K562 (cell line): ENCODE data around the gene F2RL1. TPM values are rescaled to one million over a fixed set of nuclear protein-coding genes. Genes with fewer than 3 reads are reported as not detected.

ENCODE experiments used
- ATAC-seq: fragments of 200-7000 bp; cut with Tn5 transposase; 3 replicates; pipeline ENCODE4 v1.9.1; 2020; ENCODE audit warnings: moderate library complexity
- BruUV-seq: library from RNA; stranded (reverse); fragments of 400-500 nt; replicated peaks from 2 replicates; lab custom pipeline; 2021; lab: Mats Ljungman, UMichigan
- CTCF ChIA-PET: fragments of 300-600 bp; formaldehyde crosslinking; extraction: SDS; loops from one replicate; lab custom pipeline; 2021; ENCODE audit warnings: low intra/inter-chr PET ratio; lab: Yijun Ruan, JAX
- POLR2A ChIA-PET: fragments of 300-600, 350-650 bp; sonication (Branson Sonifier 250); formaldehyde crosslinking; extraction: SDS; loops from one replicate; lab custom pipeline; 2021; ENCODE audit warnings: antibody characterized with exemption, inconsistent platforms; lab: Yijun Ruan, JAX
- DNase-seq, 4 experiments: peaks; one replicate each; pipeline versions ENCODE4 v3.0.0 to v3.0.0-alpha.2; 2011 to 2018; ENCODE audit warnings: low spot score in 3 of 4, mixed read lengths in 3 of 4; ENCODE audit errors: extremely low read depth in 1 of 4
- FAIRE-seq: peaks from 2 replicates; lab custom pipeline; 2011; peaks lifted over from hg19 to GRCh38; lab: Jason Lieb, UNC
- H2AFZ ChIP-seq: 2 replicates; pipeline ENCODE4 v1.6.0; 2011; ENCODE audit warnings: low read depth, low read length, control low read depth, inconsistent platforms
- H3K27ac ChIP-seq: fragments of 200-600 bp; 3 replicates; pipeline ENCODE4 v1.8.0; 2011; ENCODE audit warnings: low read depth, mild to moderate bottlenecking, control low read depth, inconsistent platforms, low read length, moderate library complexity, mixed read lengths; ENCODE audit errors: extremely low read depth
- H3K27me3 ChIP-seq, 2 experiments: fragments of 300-600 bp in 1 of 2; 2 replicates in 1 of 2; 3 replicates in 1 of 2; pipeline versions ENCODE4 v1.6.0 to v1.8.0; 2011; ENCODE audit warnings: inconsistent platforms in 2 of 2, low read length in 2 of 2, mild to moderate bottlenecking in 1 of 2, mixed read lengths in 1 of 2, moderate library complexity in 1 of 2; ENCODE audit not compliant: control insufficient read depth in 2 of 2, insufficient read depth in 2 of 2
- H3K36me3 ChIP-seq: fragments of 300-600 bp; 3 replicates; pipeline ENCODE4 v1.8.0; 2011; ENCODE audit warnings: mild to moderate bottlenecking, low read length, inconsistent platforms; ENCODE audit not compliant: control insufficient read depth, insufficient read depth
- H3K4me1 ChIP-seq, 2 experiments: fragments of 200-600 bp in 1 of 2; replicated peaks in 1 of 2; 2 replicates in 1 of 2; 3 replicates in 1 of 2; pipeline versions ENCODE4 v1.5.1 to v1.8.0; 2011; ENCODE audit warnings: inconsistent platforms in 2 of 2, low read length in 2 of 2, mild to moderate bottlenecking in 1 of 2, mixed read lengths in 1 of 2, moderate library complexity in 1 of 2; ENCODE audit not compliant: control insufficient read depth in 2 of 2, insufficient read depth in 2 of 2
- H3K4me2 ChIP-seq: 2 replicates; pipeline ENCODE4 v1.6.1; 2011; ENCODE audit warnings: low read length, control low read depth, inconsistent platforms, mixed read lengths; ENCODE audit not compliant: insufficient read depth
- H3K4me3 ChIP-seq: fragments of 200-600 bp; sonication (generic), shearing (Covaris generic); 2 replicates; pipeline ENCODE4 v1.5.1; 2016; ENCODE audit warnings: control low read depth, inconsistent platforms
- H3K79me2 ChIP-seq: fragments of 200-600 bp; 3 replicates; pipeline ENCODE4 v1.8.0; 2011; ENCODE audit warnings: low read length, inconsistent platforms; ENCODE audit not compliant: control insufficient read depth, insufficient read depth
- H3K9ac ChIP-seq, 2 experiments: 2 replicates each; pipeline versions ENCODE4 v1.6.0 to v1.6.1; 2011; ENCODE audit warnings: low read depth in 2 of 2, low read length in 2 of 2, control low read depth in 1 of 2, inconsistent platforms in 1 of 2, mild to moderate bottlenecking in 1 of 2, mixed read lengths in 1 of 2; ENCODE audit not compliant: insufficient read depth in 1 of 2
- H3K9me1 ChIP-seq: one replicate; pipeline ENCODE4 v1.6.0; 2011; ENCODE audit warnings: inconsistent platforms, mild to moderate bottlenecking, low read length, moderate library complexity; ENCODE audit not compliant: control insufficient read depth, insufficient read depth
- H3K9me3 ChIP-seq: replicated peaks from 2 replicates; pipeline ENCODE4 v1.5.1; 2011; ENCODE audit warnings: low read depth, low read length, inconsistent platforms; ENCODE audit not compliant: control insufficient read depth, insufficient read depth
- H4K20me1 ChIP-seq: replicated peaks from 2 replicates; pipeline ENCODE4 v1.6.1; 2011; ENCODE audit warnings: low read length, inconsistent platforms, mixed read lengths; ENCODE audit not compliant: control insufficient read depth, insufficient read depth
- CBX5 ChIP-seq: IDR thresholded peaks from 2 replicates; pipeline ENCODE4 v1.6.1; 2014; ENCODE audit warnings: low read depth, borderline replicate concordance
- E2F1 ChIP-seq: sonication (generic); formaldehyde crosslinking; IDR thresholded peaks from 2 replicates; pipeline ENCODE4 v1.8.1; 2023; ENCODE audit warnings: mild to moderate bottlenecking, missing genetic modification reagents, moderate library complexity
- NR2F6 ChIP-seq: fragments of 450-650 bp; formaldehyde crosslinking; IDR thresholded peaks from 2 replicates; pipeline ENCODE4 v1.4.0; 2020; ENCODE audit warnings: mild to moderate bottlenecking
- SMARCC2 ChIP-seq: fragments of 450-650 bp; IDR thresholded peaks from 2 replicates; pipeline ENCODE4 v1.6.1; 2017; ENCODE audit warnings: antibody characterized with exemption, moderate library complexity, mild to moderate bottlenecking, low read depth
- STAG1 ChIP-seq: sonication (generic); formaldehyde crosslinking; IDR thresholded peaks from 2 replicates; pipeline ENCODE4 v1.5.0; 2020; ENCODE audit warnings: missing genetic modification reagents, borderline replicate concordance
- TRIM24 ChIP-seq, 2 experiments: fragments of 450-650 bp; IDR thresholded peaks; 2 replicates each; pipeline ENCODE4 v1.6.1; 2016
- ZBTB1 ChIP-seq: sonication (generic); formaldehyde crosslinking; IDR thresholded peaks from 2 replicates; pipeline ENCODE4 v1.8.1; 2023; ENCODE audit warnings: missing genetic modification reagents, low read depth, mild to moderate bottlenecking, borderline replicate concordance
- ZNF3 ChIP-seq: fragments of 250-450 bp; sonication (Bioruptor Pico); IDR thresholded peaks from 2 replicates; pipeline ENCODE4 v1.5.0; 2021; ENCODE audit warnings: mild to moderate bottlenecking, moderate library complexity
- ZNF408 ChIP-seq: fragments of 250-450 bp; sonication (Bioruptor Pico); IDR thresholded peaks from 2 replicates; pipeline ENCODE4 v1.4.0; 2020; ENCODE audit warnings: low read depth, mild to moderate bottlenecking, moderate library complexity
- ZNF551 ChIP-seq: fragments of 250-450 bp; sonication (Bioruptor Pico); IDR thresholded peaks from 2 replicates; pipeline ENCODE4 v1.5.0; 2021; ENCODE audit warnings: mild to moderate bottlenecking, moderate library complexity
- WGBS: fragments of 100-300 bp; shearing (Covaris generic); methylation state at CpG from one replicate; pipeline ENCODE4 v1.1.6; 2016; ENCODE audit warnings: low coverage, mixed read lengths; ENCODE audit not compliant: insufficient coverage; ENCODE audit errors: missing lambda C conversion rate; 5-methylcytosine and 5-hydroxymethylcytosine counted together
- in situ Hi-C: fragments of 300-500 bp; cut with MboI; formaldehyde crosslinking; loops from 4 replicates; pipeline ENCODE4 v1.15.0; 2018; ENCODE audit warnings: inconsistent platforms, mixed read lengths
- intact Hi-C: fragments of 100-400 bp; cut with micrococcal nuclease; formaldehyde crosslinking; loops from 2 replicates; pipeline ENCODE4 v1.14.2; 2022
- polyA plus RNA-seq, 8 experiments: library from polyadenylated mRNA; depleted of rRNA in 4 of 8; stranded (reverse) in 5 of 8; unstranded in 3 of 8; fragments of >200 nt; fragmentation: Nextera tagmentation in 2 of 8; fragmentation: Illumina TruSeq in 1 of 8; extraction: Ambion mirVana in 2 of 8; extraction: Trizol in 1 of 8; gene quantifications; 2 replicates each; pipeline versions ENCODE4 v1.2.1 to v1.2.3, GENCODE V29; 2011 to 2014; ENCODE audit warnings: inconsistent platforms in 1 of 8, missing spikeins in 1 of 8
- total RNA-seq, 7 experiments: library from RNA; depleted of rRNA in 6 of 7; stranded (reverse); fragments of >200 nt in 6 of 7; fragmentation: Illumina TruSeq in 2 of 7; extraction: Trizol in 2 of 7; gene quantifications; 2 replicates each; pipeline versions ENCODE4 v1.2.1 to v1.2.3, GENCODE V29; 2011 to 2021; ENCODE audit warnings: low replicate concordance in 1 of 7

The F2RL1 gene
- total and polyA plus RNA-seq, 9 of the 15 experiments (the other 6 are each of a cell fraction or from before 2014, with no cell fraction given) = 0.03 to 0.50 (median 0.27) TPM; not detected in 6

- Histone ChIP-seq H3K79me2 (no peaks in the 10 kb centered on the region), H3K4me1 (peaks cover 0 to 15% of the 10 kb centered on the region in 2 experiments; a peak in 3 of 5 replicates), H3K36me3 (no peaks in the 10 kb centered on the region), H3K27me3 (peaks cover 14 to 41% of the 10 kb centered on the region in 2 experiments; a peak in 4 of 5 replicates), H3K9me1 (no peaks in the 10 kb centered on the region), H2AFZ (no peak overlapping the region), H3K9ac (no peak overlapping the region), H3K4me2 (no peak overlapping the region), H4K20me1 (0 out of 2 replicates have a peak, but pooled peaks cover 4% of the 10 kb centered on the region), H3K27ac (no peak overlapping the region), H3K9me3 (no peaks in the 10 kb centered on the region), H3K4me3 (no peak overlapping the region)
- ATAC-seq (no peak; the same call in 2 of the 3 replicates), FAIRE-seq (no peak), DNase-seq (no peak)
- TF ChIP-seq STAG1 (CRISPR knock-in tag) (no peak), E2F1 (CRISPR knock-in tag) (no peak), ZNF408 (CRISPR knock-in tag) (no peak), ZNF551 (CRISPR knock-in tag) (no peak), SMARCC2 (no peak), ZBTB1 (no peak), TRIM24 (IDR thresholded peaks at IDR 0.05) (no peak), NR2F6 (CRISPR knock-in tag) (no peak), ZNF3 (CRISPR knock-in tag) (no peak), CBX5 (no peak)
- in situ Hi-C loops = no loop called here
- WGBS = 5% methylated on average over 4 of the region's 4 CpGs
- intact Hi-C loops = no loop called here
- BruUV-seq = no TSS peak
- ChIA-PET POLR2A (interaction anchor here (0.7 to 1.1 kb wide), 2 partner anchors 14 to 184 kb away, joined by 3 read pairs; no protein-coding TSS in a partner anchor), CTCF (no interaction called here)
These were observed 2.3 kb downstream of the F2RL1 start for GRCh38 chr5:76821136-76821535.
